HG02571 (cell line): ENCODE results near the gene ARHGEF16.

ENCODE experiments used
- ATAC-seq: cut with Tn5 transposase; IDR thresholded peaks from one replicate; pipeline ENCODE4 v1.9.1; 2021; ENCODE audit warnings: mild to moderate bottlenecking, moderate library complexity; ENCODE audit not compliant: unreplicated experiment

Gene ARHGEF16

GRCh38 chr1:3436451-3436850, 18.0 kb upstream of the ARHGEF16 start:
- ATAC-seq: no peak

DNA sequence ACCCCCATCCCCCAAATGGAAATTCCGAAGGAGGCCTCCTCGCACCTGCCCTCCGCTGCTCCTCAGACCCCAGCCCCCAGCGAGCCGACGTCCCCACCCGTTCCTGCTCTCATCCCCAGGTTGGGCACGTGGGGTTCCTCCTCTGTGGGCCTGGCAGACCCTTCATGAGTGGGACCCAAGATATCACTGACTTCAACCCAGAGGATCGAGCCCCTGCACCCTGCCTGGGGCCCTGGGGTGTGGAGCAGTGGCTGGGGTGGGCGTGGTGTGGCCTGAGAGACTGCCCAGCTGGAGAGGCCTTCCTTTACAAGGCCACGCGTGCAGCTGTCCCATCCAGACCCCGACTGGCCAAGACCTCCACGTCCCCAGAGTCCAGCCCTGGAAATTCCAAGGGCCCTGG, 17.6 kb upstream of the ARHGEF16 start:
- no peak for ATAC-seq

GRCh38 chr1:3438661-3439180, 15.7 kb upstream of the ARHGEF16 start:
- ATAC-seq: no peak

GRCh38 chr1:3439346-3440299, 14.8 kb upstream of the ARHGEF16 start:
- no peak for ATAC-seq

DNA sequence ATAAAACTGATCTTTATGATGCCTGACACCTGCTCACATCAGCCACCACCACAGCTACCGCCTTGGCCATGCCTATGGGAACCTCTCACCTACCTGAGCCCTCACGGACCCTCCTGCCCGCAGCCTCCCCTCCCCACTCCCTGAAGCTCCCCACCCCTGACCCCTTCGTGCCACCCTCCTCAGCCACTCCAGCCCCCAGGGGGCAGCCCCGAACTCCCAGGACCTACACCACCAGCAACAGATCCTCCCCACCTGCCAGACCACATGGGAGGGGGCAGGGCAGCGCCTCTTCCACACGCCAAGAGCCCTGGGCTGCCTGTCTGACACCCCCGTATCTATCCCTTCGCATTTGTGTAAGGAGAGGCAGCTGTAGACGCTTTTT, 14.2 kb upstream of the ARHGEF16 start:
- ATAC-seq: no peak

- no peak for ATAC-seq
Measured at GRCh38 chr1:3440711-3441409, 13.6 kb upstream of the ARHGEF16 start.

GRCh38 chr1:3441410-3441847, 13.0 kb upstream of the ARHGEF16 start:
- ATAC-seq: no peak

GRCh38 chr1:3441880-3442279, 12.6 kb upstream of the ARHGEF16 start:
- no peak for ATAC-seq

- ATAC-seq: no peak
Measured at GRCh38 chr1:3442331-3442730, 12.1 kb upstream of the ARHGEF16 start.

DNA sequence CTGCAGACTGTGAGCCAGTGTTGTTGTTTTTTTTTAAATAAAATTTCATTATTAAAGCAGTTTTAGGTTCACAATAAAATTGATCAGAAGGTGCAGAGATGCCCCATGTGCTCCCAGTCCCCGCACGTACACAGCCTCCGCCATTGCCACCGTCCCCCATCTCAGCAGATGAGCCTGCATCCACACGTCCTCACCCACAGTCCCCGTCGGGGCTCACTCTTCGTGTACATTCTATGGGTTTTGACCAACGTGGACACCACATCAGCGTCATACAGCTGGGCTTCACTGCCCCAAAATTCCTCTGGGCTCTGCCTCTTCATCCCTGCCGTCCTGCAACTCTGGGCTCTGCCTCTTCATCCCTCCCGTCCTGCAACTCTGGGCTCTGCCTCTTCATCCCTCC, 11.6 kb upstream of the ARHGEF16 start:
- no peak for ATAC-seq

DNA sequence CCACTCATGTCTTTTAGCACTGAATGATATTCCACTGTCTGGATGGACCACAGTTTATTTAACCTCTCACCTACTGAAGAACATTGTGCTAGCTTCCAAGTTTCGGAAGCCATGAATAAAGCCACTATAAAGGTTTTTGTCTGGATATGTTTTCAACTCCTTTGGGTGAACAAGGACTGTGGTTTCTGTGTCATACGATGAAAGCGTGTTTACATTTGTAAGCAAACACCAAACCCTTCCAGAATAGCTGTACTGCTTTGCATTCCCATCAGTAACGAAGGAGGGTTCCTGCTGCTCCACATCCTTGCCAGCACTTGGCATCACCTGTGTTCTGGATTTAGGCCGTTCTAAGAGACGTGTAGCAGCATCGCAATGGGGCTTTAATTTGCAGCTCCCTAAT, 10.7 kb upstream of the ARHGEF16 start:
- no peak for ATAC-seq

DNA sequence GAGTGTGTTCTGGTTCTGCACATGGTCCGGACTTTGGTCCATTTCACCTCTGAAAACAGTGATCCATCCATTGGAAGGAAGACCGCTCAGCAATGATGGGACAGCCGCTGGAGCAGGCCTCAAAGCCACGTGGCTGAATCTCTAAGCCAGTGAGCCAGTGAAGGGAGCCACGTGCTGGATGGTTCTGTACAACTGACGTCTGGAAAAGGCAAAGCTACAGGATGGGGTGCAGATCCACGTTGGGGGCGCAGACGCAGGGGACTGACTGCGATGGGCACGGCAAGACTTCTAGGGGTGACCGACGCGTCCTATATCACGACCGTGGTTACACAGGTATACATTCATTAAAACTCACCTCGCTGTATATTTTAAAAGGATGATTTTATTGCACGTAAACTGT, 10.2 kb upstream of the ARHGEF16 start:
- no peak for ATAC-seq

- ATAC-seq: no peak
Measured at GRCh38 chr1:3444736-3445135, 9.7 kb upstream of the ARHGEF16 start.

DNA sequence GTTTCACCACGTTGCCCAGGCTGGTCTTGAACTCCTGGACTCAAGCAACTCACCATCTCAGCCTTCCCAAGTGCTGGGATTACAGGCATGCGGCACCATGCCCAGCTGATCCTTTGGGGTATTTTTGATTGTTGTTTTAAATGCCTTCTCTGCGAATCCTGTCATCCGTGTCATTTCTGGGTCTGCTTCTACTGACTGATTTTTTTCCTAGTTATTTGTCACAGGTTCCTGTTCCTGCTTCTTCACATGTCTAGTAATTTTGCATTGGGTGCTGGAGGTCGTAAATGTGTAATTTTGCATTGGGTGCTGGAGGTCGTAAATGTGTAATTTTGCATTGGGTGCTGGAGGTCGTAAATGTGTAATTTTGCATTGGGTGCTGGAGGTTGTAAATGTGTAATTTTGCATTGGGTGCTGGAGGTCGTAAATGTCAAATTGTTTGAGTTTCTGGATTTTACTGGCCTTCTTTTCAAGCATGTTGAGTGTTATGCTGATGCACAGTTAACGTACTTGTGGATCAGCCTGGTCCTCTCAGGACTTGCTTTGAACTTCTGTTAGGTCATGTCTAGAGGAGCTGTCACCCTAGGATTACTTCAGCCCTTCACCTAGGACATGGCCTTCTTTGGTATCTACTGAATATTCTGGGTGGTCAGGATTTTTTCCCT, 4.1 kb upstream of the ARHGEF16 start:
- ATAC-seq: no peak

- no peak for ATAC-seq
Measured at GRCh38 chr1:3450983-3451382, 3.5 kb upstream of the ARHGEF16 start.

DNA sequence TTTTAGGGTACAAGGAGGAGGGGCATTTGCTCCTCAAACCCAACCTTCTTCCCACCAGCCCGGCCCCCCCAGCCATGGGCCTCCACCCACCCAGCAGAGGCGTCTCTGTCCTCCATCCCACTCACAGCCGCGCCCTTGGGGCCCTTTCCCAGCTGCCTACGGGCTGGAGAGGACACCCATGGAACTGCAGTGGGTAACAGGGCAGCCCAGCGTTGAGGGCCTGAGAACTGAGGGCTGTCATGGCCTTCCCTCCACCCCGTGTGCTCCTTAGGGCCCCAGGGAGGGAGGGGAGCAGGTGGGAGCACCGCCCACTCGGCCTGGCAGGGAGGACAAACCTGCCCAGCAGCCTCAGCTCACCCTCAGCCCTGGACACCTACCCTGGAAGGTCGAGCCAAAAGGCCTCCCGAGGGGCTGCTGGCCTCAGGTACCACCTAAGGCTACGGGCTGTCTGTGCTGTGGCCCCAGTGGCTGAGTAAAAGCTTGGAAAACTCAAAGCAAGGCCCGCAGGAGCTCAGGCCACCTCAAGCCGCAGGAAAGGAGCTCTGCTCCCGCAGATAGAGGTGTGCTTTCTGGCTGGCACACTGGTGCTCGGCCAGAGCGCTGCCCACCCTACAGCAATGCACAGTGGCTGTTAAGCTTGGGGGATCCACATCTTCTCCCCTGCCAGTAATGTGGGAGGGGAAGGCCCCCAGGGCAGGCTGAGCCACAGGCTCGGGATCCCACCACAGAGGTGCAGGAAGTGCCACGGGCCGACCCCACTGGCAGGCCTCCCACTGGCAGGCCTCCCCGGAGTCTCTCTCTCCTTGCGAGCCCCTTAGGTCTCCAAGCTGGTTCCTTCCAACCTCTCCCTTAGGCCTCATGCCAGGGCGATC, 2.2 kb upstream of the ARHGEF16 start:
- no peak for ATAC-seq

GRCh38 chr1:3452866-3453175, 1.6 kb upstream of the ARHGEF16 start:
- ATAC-seq: no peak

DNA sequence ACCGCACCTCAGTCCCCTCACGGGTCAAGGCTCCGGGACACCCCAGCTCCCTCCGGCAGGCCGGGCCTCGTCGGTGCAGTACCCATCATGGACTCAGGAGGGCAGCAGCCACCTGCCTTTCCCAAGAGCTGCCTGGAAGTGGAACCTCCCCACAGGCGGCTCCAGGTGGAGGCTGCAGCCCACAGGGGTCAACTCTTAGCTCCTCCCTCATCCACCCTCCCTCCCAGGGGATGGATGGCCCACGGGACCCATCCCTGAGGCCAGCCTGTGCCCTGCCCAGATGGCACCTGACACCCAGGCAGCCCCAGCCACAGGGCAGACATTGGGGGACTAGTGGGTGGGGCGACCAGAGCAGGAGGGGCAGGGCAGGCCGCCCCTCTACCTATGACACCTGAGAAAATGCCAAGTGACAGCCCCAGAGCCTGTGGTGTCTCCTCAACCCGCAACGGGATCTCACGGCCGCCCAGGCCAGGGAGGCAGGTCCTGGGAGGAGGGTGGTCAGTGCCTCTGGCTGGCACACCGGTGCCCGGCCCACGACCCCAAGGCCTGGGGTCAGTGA, 1.2 kb upstream of the ARHGEF16 start:
- ATAC-seq: no peak

DNA sequence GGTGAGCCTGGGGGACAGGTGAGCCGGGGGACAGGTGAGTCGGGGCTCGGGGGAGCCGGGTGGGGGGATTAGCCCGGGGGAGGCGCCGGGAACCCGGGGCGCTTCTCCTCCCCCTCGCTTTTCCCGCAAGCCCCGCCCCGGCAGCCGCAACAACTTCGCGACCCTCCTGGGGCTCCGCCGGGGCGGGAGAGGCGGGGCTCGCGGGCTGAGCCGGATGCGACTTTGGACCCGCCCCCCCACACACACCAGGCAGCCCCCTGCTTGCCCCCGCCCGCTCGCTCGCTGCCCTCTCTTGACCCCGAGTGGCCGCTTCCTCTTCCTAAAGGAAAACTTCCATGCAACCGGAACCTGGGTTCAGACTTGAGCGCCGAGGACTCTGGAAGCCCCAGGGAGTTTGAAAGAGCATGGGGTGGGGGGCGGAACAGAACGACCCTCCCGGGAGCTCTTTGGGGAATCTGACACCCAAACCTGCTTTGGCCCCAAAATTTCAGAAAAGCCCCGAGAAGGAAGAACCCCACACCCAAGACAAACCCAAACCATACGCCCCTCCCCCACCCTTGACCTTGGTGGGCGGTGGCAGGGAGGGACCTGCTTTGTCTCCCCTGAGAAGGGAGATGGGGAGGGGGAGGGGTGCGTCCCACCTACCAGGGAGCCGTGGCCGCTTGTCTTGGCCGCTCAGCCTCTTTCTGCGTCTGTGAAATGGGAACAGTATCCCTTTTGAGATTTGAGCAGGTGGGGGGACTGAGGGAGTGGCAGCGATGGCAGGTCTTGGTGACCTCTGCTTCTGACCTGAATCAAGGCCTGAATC, 550 bp downstream of the ARHGEF16 start:
- no peak for ATAC-seq
